HepG2 (cell line): ENCODE results near the gene B3GNT7. TPM values are rescaled to one million over a fixed set of nuclear protein-coding genes. Genes with fewer than 3 reads are reported as not detected.
A peak's percentile ranks its signal among the peaks of the same experiment; 100 is the strongest.

Experiments
- ATAC-seq: fragments of 200-7000 bp; cut with Tn5 transposase; 3 replicates; pipeline ENCODE4 v1.9.1; 2020; ENCODE audit warnings: mild to moderate bottlenecking, moderate library complexity
- BruUV-seq: library from RNA; stranded (reverse); fragments of 400-500 nt; replicated peaks from 2 replicates; lab custom pipeline; 2021; lab: Mats Ljungman, UMichigan
- CTCF ChIA-PET: fragments of 300-600 bp; formaldehyde crosslinking; extraction: SDS; loops from one replicate; lab custom pipeline; 2021; ENCODE audit warnings: low total read pairs, inconsistent platforms, low intra/inter-chr PET ratio; lab: Yijun Ruan, JAX
- POLR2A ChIA-PET: fragments of 350-600 bp; sonication (Branson Sonifier 250); formaldehyde crosslinking; loops from one replicate; lab custom pipeline; 2020; ENCODE audit warnings: antibody characterized with exemption, inconsistent platforms; lab: Yijun Ruan, JAX
- DNase-seq: peaks from one replicate; pipeline ENCODE4 v3.0.0-alpha.2; 2015; ENCODE audit warnings: low spot score
- FAIRE-seq: peaks from 3 replicates; lab custom pipeline; 2011; peaks lifted over from hg19 to GRCh38; lab: Jason Lieb, UNC
- H2AFZ ChIP-seq: one replicate; pipeline ENCODE4 v1.6.1; 2011; ENCODE audit warnings: low read length, inconsistent platforms
- H3K27ac ChIP-seq: fragments of 300-600 bp; 3 replicates; pipeline ENCODE4 v1.8.0; 2011; ENCODE audit warnings: mixed run types, mild to moderate bottlenecking, mixed read lengths, low read length, inconsistent platforms; ENCODE audit not compliant: insufficient read depth; ENCODE audit errors: extremely low read length
- H3K27me3 ChIP-seq, 2 experiments: fragments of 200-600 bp in 1 of 2; 2 replicates in 1 of 2; 3 replicates in 1 of 2; pipeline versions ENCODE4 v1.6.0 to v1.8.0; 2011; ENCODE audit warnings: low read length in 2 of 2, mild to moderate bottlenecking in 2 of 2, moderate library complexity in 2 of 2, inconsistent platforms in 1 of 2; ENCODE audit not compliant: insufficient read depth in 2 of 2, control insufficient read depth in 1 of 2
- H3K36me3 ChIP-seq, 2 experiments: fragments of 200-600 bp in 1 of 2; replicated peaks in 1 of 2; 2 replicates in 1 of 2; 3 replicates in 1 of 2; pipeline versions ENCODE4 v1.5.1 to v1.8.0; 2011; ENCODE audit warnings: low read length in 2 of 2, inconsistent platforms in 1 of 2; ENCODE audit not compliant: insufficient read depth in 2 of 2, control insufficient read depth in 1 of 2
- H3K4me1 ChIP-seq: 2 replicates; pipeline ENCODE4 v1.5.1; 2012; ENCODE audit warnings: low read length, inconsistent platforms; ENCODE audit not compliant: insufficient read depth
- H3K4me2 ChIP-seq: 2 replicates; pipeline ENCODE4 v1.6.0; 2011; ENCODE audit warnings: low read depth, low read length, inconsistent platforms
- H3K4me3 ChIP-seq, 3 experiments: fragments of 200-600 bp in 1 of 3; sonication (generic), shearing (Covaris generic) in 1 of 3; replicated peaks in 1 of 3; 2 replicates each; pipeline ENCODE4 v1.5.1; 2011 to 2016; ENCODE audit warnings: low read length in 3 of 3, inconsistent platforms in 2 of 3, low read depth in 2 of 3, mild to moderate bottlenecking in 2 of 3, control low read depth in 1 of 3, mixed read lengths in 1 of 3; ENCODE audit not compliant: insufficient read depth in 1 of 3
- H3K79me2 ChIP-seq: one replicate; pipeline ENCODE4 v1.6.1; 2011; ENCODE audit warnings: low read length, inconsistent platforms; ENCODE audit not compliant: insufficient read depth
- H3K9ac ChIP-seq: 2 replicates; pipeline ENCODE4 v1.6.0; 2011; ENCODE audit warnings: mild to moderate bottlenecking, low read depth, low read length, inconsistent platforms; ENCODE audit not compliant: insufficient read depth
- H3K9me3 ChIP-seq: 2 replicates; pipeline ENCODE4 v1.5.1; 2012; ENCODE audit warnings: mild to moderate bottlenecking, low read length
- H4K20me1 ChIP-seq: 2 replicates; pipeline ENCODE4 v1.6.0; 2011; ENCODE audit warnings: inconsistent platforms, mild to moderate bottlenecking, low read length, moderate library complexity; ENCODE audit not compliant: insufficient read depth
- DZIP1 ChIP-seq: sonication (generic); formaldehyde crosslinking; IDR thresholded peaks from 2 replicates; pipeline ENCODE4 v1.5.0; 2020; ENCODE audit warnings: mild to moderate bottlenecking, missing genetic modification reagents
- E2F2 ChIP-seq: sonication (generic); formaldehyde crosslinking; IDR thresholded peaks from 2 replicates; pipeline ENCODE4 v1.4.0; 2020; ENCODE audit warnings: missing genetic modification reagents, borderline replicate concordance
- FOSL1 ChIP-seq: sonication (generic); formaldehyde crosslinking; IDR thresholded peaks from 2 replicates; pipeline ENCODE4 v1.9.0; 2021; ENCODE audit warnings: missing genetic modification reagents, borderline replicate concordance
- GMEB1 ChIP-seq: sonication (generic); formaldehyde crosslinking; IDR thresholded peaks from 2 replicates; pipeline ENCODE4 v1.5.1; 2020; ENCODE audit warnings: missing genetic modification reagents, mild to moderate bottlenecking, borderline replicate concordance
- MLLT10 ChIP-seq: sonication (generic); formaldehyde crosslinking; IDR thresholded peaks from 2 replicates; pipeline ENCODE4 v1.4.0; 2020; ENCODE audit warnings: missing genetic modification reagents
- MXD1 ChIP-seq: sonication (generic); formaldehyde crosslinking; IDR thresholded peaks from 2 replicates; pipeline ENCODE4 v1.4.0; 2020; ENCODE audit warnings: mild to moderate bottlenecking, missing genetic modification reagents
- NFIB ChIP-seq: sonication (generic); formaldehyde crosslinking; IDR thresholded peaks from 2 replicates; pipeline ENCODE4 v1.9.0; 2021; ENCODE audit warnings: missing genetic modification reagents, mild to moderate bottlenecking, borderline replicate concordance
- PREB ChIP-seq: sonication (generic); formaldehyde crosslinking; IDR thresholded peaks from 2 replicates; pipeline ENCODE4 v1.4.0; 2020; ENCODE audit warnings: missing genetic modification reagents
- ZIK1 ChIP-seq: sonication (generic); formaldehyde crosslinking; IDR thresholded peaks from 2 replicates; pipeline ENCODE4 v1.5.0; 2020; ENCODE audit warnings: mild to moderate bottlenecking, low read depth, missing genetic modification reagents, borderline replicate concordance
- ZNF543 ChIP-seq: sonication (generic); formaldehyde crosslinking; IDR thresholded peaks from 2 replicates; pipeline ENCODE4 v1.4.0; 2020; ENCODE audit warnings: mild to moderate bottlenecking, missing genetic modification reagents
- ZNF850 ChIP-seq: sonication (generic); formaldehyde crosslinking; conservative IDR thresholded peaks from 2 replicates; pipeline ENCODE4 v1.9.0; 2021; ENCODE audit warnings: mild to moderate bottlenecking, missing genetic modification reagents
- WGBS: methylation state at CpG from one replicate; pipeline ENCODE4 v1.1.6; 2017; ENCODE audit warnings: low lambda C conversion rate; 5-methylcytosine and 5-hydroxymethylcytosine counted together
- in situ Hi-C: cut with HindIII; loops from 2 replicates; pipeline ENCODE4 v1.10.0; 2017; ENCODE audit warnings: low pct_unique_long_range_greater_than_20kb; ENCODE audit not compliant: extremely low pct_ligation_motif_present
- intact Hi-C: fragments of 100-400 bp; cut with micrococcal nuclease; formaldehyde crosslinking; loops from one replicate; pipeline ENCODE4 v1.10.0; 2022; ENCODE audit not compliant: unreplicated experiment
- polyA plus RNA-seq, 8 experiments: library from polyadenylated mRNA; depleted of rRNA in 3 of 8; stranded (reverse) in 7 of 8; unstranded in 1 of 8; fragments of >200 nt; fragmentation: Illumina TruSeq in 4 of 8; extraction: Trizol in 4 of 8; gene quantifications; 2 replicates each; pipeline versions ENCODE4 v1.2.1 to v1.2.3, GENCODE V29; 2011 to 2016; ENCODE audit warnings: low read depth in 4 of 8, missing spikeins in 1 of 8, mixed read lengths in 1 of 8; ENCODE audit not compliant: insufficient read depth in 1 of 8
- total RNA-seq, 5 experiments: library from RNA; depleted of rRNA; stranded (reverse); fragments of >200 nt; fragmentation: Illumina TruSeq; extraction: Trizol; gene quantifications; 2 replicates each; pipeline ENCODE4 v1.2.3, GENCODE V29; 2016; ENCODE audit warnings: low read depth in 1 of 5

B3GNT7 gene
- total and polyA plus RNA-seq, 2 of the 13 experiments (the other 11 are each of a cell fraction or from before 2014, with no cell fraction given): 0.04 to 0.24 TPM

GRCh38 chr2:231387904-231388724 lies 7.4 kb upstream of the B3GNT7 start (continued):
- TF ChIP-seq MLLT10 (CRISPR knock-in tag) (no peak), MXD1 (peak; percentile 38; the same call in 1 of the 2 replicates), DZIP1 (CRISPR knock-in tag) (no peak), GMEB1 (peak; percentile 43; the same call in 1 of the 2 replicates)

GRCh38 chr2:231388725-231389346 lies 6.7 kb upstream of the B3GNT7 start:
- Histone ChIP-seq H3K27ac (no peak overlapping the region), H3K79me2 (no peaks in the 10 kb centered on the region), H3K36me3 (no peaks in the 10 kb centered on the region), H3K4me1 (peaks cover 37% of the 10 kb centered on the region), H4K20me1 (no peaks in the 10 kb centered on the region), H3K4me2 (peak overlapping the region; percentile 83), H3K4me3 (peak overlapping the region in 2 of 3 experiments; percentile 43 to 65; a peak in 3 of 6 replicates), H3K9ac (no peak overlapping the region), H2AFZ (no peak overlapping the region), H3K27me3 (peaks cover 9 to 48% of the 10 kb centered on the region in 2 experiments), H3K9me3 (no peaks in the 10 kb centered on the region)
- intact Hi-C loops (no loop called here), in situ Hi-C loops (no loop called here)
- ATAC-seq: peak; percentile 4
- BruUV-seq: no TSS peak
- CTCF ChIA-PET: no interaction called here
- 44% methylated on average over 12 of the region's 15 CpGs for WGBS
- DNase-seq: no peak
- POLR2A ChIA-PET: interaction anchor here (1.0 to 1.3 kb wide), 2 partner anchors 12 to 63 kb away, joined by 4 to 5 read pairs; no protein-coding TSS in a partner anchor
- FAIRE-seq: no peak
- no peak for TF ChIP-seq NFIB
- 0 out of 2 replicates have a peak, but pooled peaks have one; percentile 20 for TF ChIP-seq ZNF543 (CRISPR knock-in tag)
- TF ChIP-seq MXD1: 0 out of 2 replicates have a peak, but pooled peaks have one; percentile 1
- no peak for TF ChIP-seq ZNF850
- no peak for TF ChIP-seq FOSL1 (CRISPR knock-in tag)
- TF ChIP-seq ZIK1: 0 out of 2 replicates have a peak, but pooled peaks have one; percentile 6
- no peak for TF ChIP-seq PREB (CRISPR knock-in tag)
- no peak for TF ChIP-seq E2F2 (CRISPR knock-in tag)
